ENCODE measurements around the gene VDR.

GRCh38 chr12:47903151-47903611 lies 1.6 kb downstream of the VDR start:
- TF ChIP-seq POLR2A (IDR thresholded peaks at IDR 0.05) (no peak), CTCF (IDR thresholded peaks at IDR 0.05) (no peak)
